ENCODE data around the gene ATP5F1B. TPM values are rescaled to one million over a fixed set of nuclear protein-coding genes. Genes with fewer than 3 reads are reported as not detected.
"Not testable (repeated sequence)": the region's sequence is repeated elsewhere in the genome, so short reads cannot be mapped to it uniquely, and the experiment has no call there.

ATP5F1B gene
- total RNA-seq, 1 donor from 2014 or later: 356 TPM

DNA sequence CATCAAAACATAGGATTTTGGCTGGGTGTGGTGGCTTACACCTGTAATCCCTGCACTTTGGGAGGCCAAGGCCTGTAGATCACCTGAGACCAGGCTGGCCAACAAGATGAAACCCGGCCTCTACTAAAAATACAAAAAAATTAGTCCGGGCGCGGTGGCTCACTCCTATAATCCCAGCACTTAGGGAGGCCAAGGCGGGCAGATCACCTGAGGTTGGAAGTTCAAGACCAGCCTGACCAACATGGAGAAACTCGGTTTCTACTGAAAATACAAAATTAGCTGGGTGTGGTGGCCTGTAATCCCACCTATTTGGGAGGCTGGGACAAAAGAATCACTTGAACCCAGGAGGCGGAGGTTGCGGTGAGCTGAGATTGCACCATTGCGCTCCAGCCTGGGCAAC, 2.2 kb upstream of the ATP5F1B start:
- DNase-seq: not testable (repeated sequence)

DNA sequence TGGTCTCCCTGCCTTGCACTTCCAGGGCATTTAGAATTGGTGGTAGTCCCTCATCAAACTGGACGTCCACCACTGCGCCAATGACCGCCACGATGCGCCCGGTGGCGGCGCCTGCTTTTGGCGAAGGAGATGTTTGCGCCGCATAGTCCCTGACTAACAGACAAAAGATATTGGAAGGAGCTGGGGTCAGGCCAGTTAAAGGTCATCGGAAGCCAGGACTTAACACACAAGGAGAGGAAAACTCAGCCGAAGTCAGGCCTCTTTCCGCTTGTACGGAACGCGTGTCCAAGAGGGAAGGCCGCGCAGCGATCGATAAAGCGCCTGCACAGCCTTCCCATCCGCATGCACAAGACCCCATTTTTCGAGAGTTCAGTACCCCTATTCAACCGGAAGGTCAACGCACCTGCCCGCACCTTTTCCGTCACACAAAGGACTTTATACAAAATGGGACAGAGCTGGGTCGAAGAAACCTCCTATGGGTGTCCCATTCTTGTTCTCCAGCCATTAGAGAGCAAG, 525 bp downstream of the ATP5F1B start:
- no peak for DNase-seq

DNA sequence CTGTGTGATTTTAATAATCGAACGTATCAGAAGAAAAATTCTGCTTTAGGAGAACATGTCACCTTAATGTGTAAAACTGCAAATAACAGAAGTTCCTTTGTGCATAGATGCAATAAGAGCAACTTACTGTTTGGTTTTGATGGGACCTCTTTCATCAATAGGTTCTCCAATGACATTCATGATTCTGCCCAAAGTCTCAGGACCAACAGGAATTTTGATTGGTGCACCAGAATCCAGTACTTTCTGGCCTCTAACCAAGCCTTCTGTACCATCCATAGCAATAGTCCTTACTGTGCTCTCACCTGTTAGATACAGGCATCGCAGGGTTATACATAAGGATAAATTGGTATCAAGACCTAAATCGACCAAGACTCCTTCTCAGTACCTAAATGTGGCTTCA, 1.1 kb downstream of the ATP5F1B start:
- DNase-seq: no peak

DNA sequence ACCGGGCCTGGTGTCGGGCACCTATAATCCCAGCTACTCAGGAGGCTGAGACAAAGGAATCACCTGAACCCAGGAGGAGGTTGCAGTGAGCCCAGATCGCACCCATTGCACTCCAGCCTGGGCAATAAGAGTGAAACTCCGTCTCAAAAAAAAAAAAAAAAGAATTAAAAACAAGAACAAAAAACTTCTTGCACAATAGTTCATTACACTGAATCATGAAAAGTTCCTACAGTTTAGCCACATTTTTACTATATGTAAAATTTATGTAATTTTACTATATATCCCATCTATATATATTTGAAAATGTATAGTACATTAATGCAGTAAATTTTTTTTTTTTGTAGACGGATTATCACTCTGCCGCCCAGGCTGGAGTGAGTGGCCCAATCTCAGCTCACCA, 4.6 kb downstream of the ATP5F1B start:
- DNase-seq: no peak

DNA sequence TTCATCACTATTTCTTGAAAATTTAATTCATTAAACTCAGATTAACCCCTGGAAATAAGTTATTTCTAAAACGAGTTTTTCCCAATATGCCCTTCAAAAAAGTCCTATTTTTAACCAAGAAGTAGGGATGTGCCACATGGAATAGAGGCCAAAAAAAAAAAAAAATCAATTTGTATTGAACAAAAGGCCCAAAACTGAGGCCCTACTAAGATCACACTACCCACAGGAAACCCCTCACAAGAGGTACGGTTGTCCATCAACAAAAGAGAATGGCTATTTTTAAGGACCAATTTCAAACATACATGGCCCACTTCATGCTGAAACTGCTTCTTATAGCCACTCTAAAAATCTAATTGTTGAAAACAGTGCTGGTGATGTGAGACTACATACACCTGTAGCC, 8.2 kb downstream of the ATP5F1B start:
- no peak for DNase-seq

DNA sequence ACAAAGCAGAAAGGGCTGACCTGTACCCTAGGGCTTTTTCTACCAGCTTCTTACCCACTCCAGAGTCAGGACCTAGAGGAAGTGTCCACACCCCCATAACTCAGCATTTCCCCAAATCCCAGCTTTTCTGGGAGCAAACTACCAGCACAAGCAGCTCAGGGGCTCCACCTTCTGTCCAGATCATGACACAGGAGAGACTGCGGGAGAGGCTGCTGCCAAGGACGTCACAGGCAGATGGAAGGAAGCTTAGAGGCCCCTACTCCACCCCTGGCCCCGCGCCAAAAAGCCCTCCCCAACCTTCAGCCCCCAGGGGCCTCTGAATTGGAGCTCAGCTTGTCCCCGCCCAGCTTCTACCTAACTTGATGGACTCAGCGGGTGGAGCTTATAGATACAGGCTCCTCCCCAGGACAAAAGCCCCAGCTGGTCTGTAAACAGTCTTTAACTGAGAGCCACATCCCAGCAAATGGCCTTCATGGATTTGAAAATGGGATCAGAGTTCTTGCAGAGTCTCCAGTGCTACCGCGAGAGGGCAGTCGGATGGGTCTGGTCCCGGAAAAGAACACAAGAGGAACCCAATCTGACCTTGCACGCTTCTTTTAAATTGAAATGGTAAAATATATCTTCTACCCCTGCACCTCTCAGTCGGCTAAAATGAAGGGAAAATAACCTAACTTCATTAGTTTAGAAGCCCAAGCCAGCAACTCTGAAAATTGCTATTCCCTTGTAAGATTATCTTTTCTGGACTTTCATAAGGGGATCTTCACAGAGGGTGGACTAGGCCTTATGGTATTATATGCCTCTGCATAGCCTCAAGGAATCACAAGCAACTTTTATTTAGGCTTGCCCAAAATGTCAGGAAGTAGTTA, 8.9 kb downstream of the ATP5F1B start:
- DNase-seq: peak; percentile 100

DNA sequence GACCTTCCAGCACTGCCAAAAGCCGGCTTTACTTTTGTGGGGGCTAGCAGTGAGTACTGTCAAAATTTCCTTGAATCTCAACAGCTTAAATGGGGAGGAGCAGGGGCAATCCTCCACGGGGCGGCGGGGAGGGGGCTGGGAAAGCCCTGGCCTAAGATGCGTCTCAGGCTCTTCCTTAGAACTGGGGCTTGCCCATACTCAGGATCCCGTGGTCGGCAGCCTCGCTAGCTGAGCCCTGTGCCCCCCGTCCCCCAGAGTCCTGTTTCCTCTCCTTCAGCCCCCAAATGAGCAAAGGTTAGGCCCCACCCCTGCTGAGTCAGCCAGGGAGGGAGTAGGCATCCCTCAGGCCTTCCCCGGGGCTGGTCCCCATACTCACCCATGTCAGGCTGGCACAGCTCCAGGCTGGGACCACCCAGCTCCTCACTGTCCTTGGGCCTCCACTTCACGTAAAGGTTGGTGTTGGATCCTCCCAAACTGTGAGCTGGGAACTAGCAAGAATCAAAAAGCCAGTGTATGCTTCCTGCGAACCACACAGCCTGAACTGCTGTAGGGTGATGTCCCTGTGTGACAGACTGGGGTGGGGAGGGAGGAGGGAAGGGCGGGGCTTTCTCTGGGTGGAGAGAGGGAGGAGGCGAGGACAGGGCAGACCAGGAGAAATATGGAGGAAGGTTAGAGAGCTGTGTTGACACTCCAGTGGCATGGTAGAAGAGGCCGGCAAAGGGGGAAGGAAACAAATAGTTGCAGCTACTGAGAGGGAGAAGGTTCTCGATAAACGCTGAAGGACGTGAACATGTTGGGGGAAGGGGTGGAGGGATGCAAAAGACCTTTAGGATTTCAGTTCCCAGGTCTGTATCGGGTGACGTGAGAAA, 9.7 kb downstream of the ATP5F1B start:
- DNase-seq: peak; percentile 92

DNA sequence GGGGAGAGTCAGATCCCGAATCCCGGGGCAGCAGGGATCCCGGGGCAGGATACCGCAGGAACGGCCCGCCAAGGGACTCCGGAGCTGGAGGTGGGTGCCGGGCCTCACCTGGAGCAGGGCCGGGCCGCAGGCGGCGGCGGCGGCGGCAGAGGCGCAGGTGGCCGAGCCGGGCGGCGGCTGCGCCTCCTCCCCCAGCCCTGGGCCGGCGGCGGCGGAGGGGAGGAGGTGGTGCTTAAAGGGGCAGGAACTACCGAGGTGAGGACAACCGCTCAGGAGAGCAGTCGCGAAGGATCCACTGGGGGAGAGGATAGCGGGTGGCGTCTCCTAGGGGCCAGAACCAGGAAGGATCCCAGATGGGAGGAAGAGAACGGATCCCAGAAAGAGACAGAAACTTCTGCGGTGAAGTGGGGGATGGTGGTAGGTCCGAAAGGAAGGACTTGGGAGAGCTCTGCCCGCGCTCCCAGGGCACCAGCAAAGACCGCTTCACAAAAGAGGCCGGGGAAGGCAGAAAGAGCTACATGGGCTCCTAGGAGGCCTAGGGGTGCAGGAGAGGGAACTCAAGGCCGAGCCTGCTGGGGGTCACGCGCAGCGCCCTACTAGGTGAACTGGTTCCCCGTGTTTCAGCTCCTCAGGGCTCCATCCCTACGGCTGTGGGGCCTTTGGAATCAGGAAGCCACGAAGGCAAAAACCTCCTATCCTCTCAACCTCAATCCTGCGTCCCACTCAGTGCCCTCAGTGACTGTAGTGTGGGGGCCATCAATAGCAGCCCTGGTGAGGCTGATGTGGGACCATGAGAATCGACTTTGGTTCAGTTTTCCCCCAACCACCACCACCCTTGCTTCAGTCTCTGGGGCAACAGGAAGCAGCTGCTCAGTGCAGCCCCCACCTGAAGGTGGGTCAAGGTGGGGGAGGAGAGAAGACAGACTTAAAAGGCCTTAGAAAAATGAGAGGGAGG, 10.7 kb downstream of the ATP5F1B start:
- peak; percentile 24 for DNase-seq

DNA sequence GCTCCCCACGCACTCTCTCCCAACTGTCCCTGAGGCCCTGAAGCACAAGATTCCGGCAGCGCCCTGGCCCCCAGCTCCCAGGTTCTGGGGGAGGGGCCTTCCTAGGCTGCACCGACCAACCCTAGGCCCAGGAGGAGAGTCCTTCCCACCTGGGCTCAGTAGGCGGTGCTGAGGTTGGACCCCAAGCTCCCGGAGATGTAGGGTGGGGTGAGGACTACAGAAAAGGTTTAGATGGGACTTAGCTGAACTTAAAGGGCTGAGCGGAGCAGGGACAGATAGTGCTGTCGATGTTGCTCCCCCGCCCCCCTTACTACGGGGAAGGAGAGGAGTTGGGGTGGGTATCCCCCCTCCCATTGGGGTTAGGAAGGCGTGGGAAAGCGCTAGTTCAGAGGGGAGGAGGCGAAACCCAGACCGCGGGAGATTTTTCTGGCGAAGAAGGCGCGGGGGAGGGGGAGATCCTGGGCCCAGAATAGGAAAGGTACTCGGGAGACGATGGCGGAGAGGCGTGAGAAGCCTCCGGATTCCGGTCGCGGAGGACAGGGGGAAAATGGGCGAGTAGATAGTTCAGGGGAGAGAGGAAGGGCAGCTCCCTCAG, 11.4 kb downstream of the ATP5F1B start:
- no peak for DNase-seq

DNA sequence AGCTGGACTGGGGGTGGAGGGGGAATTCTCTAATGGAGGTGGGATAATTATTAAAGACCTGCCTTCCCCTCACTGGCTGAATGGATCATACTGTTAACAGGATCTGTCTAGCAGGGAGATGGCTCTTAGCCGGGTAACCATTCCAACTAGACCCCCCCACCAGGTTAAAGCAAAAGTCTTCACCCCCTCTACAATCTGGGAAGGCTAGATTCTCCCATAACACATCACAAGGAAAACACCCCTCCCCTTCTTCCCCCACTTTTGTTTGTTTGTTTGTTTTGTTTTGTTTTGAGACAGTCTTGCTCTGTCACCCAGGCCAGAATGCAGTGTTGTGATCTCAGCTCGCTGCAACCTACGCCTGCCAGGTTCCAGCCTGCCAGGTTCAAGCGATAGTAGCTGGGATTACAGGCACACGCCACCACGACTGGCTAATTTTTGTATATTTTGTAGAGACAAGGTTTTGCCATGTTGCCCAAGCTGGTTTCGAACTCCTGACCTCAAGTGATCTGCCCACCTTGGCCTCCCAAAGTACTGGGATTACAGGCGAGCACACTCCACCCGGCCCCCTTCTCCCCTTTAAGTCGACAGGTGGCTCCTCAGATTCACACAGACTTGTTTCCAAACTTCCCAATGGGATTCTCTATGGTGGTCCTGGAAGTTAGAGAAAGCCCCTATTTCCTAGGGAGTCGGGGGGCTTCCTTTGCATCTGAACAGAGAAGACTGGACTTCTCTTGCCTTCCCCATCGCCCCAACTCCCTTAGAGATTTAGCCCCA, 12.1 kb downstream of the ATP5F1B start:
- no peak for DNase-seq

DNA sequence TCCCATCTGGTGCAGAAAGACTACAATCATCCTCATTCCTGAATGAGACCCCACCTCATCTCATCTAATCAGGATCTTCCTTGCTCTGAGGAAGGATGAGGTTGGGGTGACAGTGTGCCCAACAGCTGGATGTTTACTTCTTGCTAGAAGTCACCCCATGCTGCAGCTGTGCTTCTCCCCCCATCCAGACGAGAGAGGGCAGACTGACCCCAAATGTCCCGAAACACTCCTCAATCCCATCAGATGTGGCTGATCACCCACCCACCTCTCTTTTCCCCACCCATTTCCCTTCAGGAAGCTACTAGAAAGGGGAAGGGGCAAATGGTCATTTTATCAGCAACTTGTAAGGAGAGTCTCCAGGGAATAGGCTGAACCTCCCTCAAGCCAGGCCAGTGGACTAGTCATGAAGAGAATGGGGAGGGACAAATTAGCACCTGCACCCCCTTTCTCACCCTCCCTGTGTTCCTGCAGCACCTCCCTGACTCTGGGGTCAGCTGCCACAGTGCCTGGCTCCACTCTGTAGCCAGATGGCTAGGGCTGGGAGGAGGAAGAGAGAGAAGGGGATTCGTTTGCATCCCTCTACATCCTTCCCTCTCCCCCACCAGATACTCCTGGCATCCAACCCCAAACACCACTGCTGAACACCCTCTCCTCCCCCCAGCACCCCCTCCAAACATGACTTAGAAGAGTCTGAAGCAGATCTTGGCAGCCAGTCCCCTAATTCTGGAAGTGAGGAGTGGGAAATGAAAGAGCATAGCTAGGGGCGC, 12.9 kb downstream of the ATP5F1B start:
- no peak for DNase-seq

DNA sequence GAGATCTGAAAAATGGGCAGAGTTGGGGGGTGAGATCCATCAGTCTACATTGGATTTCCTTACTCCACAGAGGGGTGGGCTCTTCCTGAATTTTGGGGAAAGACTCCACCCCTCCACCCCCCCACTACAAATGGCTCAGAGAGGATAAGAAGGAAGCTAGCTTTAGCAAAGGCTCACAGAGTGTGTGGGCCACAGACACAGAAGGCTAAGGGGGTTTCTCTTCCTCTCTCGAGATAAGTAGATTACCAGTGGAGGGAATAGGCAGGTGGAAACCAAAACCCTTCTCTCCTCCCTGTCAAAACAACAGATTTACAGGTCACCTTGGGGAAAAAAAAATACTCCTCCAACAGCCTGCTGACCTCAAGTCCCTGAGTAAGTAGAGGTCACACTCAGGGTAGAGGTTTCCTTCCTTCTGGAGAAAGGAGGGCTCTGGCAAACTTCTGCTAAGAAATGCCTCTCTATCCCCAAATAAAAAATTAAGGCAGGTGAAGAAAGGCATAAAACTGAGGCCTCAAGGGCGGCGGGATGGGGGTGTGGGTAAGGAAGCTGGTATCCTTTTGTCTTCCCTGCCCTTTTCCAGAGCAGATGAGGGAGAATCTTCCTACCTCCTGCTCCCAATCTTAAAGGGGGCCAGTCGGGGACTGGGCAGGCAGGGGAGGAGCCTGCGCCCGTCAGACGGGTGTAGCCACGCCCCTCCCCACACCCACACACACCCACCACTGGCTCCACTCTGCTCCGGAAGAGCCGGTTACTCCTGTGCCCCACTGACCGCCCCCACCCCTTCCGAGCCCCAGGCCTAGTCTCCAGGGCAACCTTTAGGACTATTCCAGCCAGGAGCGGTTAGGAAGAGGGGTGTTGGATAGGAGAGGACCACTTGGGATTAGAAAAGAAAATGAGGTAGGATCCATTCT, 13.7 kb downstream of the ATP5F1B start:
- DNase-seq: no peak

DNA sequence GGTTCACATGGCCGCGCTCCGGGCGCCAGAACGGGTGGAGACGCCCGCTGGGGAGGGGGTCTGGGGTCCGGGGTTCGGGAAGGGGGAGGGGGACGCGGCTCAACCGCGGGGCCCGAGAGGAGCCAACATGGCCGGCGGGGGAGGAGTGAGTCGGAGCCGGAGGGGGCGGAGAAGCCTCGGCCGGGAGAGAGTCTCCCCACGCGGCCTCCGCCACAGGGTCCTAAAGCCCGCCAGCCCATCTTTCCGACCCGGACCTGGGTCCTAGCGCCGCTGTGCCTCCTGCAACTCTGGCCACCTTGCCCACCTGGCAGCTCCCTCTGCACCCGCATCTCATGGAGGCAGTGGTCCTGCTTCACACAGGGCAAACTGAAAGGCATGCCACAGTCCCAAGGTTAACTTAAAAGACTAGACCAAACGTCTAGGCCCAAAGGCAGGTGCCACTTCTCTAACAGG, 15.6 kb downstream of the ATP5F1B start, which contains the start of gene BAZ2A:
TSS of gene BAZ2A (minus strand) at position 147 of the 453 bp plus-strand sequence. CDS start 12,796 bp downstream, outside the sequence.
- DNase-seq: peak; percentile 73

DNA sequence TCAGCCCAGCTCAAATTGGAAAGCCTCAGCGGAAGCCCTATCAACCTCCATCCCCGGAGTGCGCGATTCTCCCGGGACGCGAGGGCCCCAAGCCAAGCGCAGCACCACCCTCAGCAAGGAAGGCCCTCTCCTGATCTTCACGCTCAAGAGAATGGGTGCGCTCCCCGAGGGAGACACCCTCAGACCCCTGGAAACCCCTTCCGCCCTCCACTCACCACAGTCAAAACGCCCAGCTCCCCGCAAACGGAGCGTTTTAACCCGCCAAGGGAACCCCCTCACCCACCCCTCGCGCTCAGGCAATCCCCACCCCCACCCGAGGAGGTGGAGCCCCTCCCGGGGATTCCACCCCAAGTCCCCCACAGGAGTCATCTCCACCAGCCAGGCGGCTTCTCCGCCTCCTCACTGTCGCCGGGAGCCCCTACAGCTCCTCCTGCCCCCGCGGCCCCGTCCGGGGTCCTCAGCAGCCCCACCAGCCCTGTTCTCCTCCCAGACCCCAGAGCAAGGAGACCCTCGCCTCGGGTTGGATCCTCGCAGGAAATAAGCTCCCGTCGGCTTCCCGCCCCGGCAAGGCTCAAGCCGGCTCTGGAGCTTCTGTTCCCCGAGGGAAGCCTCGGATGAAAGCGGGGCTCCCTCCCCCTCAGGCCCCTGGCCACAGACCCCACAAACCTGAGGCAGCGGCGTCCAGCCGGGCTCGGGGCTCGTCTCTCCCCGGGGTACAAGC, 16.2 kb downstream of the ATP5F1B start:
- DNase-seq: no peak

DNA sequence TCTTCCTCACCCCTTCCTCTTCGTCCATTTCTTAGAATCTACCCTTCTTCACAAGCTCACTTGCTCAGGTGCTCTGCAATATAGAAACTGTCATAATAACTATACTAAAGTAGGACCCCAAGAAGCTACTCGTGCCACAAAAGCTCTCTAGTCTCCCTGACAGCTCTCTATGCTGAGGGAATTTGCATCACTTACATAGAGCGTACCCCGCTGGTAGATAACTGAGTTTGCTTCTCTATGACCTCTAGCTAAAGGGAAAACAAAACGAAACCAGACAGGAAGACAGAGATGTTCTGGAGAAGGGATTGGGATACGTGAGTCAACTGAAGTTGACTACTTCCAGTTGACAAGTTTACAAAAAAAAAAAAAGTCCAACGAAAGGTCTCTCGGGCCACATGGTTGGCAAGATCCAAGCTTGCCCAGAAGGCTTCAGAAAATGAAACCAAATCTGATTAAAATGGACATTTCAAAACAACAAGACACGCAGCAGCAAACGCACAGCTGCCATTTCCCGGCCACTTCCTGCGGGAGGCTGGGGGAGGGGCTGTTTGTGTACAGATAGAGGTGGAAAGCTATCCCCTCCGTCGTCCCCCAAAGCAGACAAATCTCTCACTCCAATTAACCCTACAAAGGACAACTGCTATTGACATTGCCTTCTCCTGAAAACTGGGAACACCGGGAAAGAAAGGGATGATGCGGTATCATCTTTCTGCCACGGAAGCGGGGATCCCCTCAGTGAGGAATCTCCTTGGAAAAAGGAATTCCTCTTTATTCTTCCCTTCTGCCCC, 16.9 kb downstream of the ATP5F1B start:
- DNase-seq: peak; percentile 57

DNA sequence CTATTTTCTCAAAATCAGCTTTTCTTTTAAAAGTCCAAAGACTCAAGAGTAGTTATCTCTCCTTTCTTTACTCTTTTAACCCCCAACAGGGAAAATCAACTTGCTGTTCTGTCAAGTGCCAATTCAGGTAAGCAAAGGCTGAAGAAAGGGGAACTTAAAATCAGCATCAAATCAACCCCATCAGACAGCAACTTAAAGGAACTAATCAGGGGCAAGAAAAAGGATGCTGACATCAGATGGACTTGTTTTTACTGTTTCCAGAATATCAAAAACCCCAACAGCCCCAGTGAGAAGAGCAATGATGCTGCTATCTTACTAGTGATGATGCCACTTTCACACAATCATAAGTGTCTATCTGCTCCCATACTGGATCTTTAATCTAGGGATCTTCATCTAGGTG, 19.1 kb downstream of the ATP5F1B start:
- no peak for DNase-seq

DNA sequence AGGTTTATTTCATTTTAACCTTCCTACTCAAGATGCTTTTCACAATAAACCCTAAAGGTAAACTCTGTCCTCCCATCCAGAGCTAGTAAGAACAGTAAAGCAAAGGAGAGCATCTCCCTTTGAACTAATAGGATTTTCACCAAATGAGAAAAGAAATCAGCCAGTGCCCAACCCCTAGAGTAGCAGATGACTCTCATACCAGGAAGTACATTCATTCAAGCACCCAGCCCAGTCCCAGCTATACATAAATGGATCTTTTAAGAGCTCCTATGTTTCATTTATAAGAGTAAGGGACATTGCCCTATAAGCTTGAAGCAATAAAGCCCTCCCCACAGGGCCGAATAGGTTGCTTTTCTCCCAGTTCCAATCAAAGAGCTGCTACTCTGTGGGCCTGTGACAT, 23.2 kb downstream of the ATP5F1B start:
- DNase-seq: no peak

All from skin of body (tissue), 2 donors.